ENCODE measurements around the gene OR10H3.
"Not testable (repeated sequence)": the region's sequence is repeated elsewhere in the genome, so short reads cannot be mapped to it uniquely, and the experiment has no call there.

The OR10H3 gene

GRCh38 chr19:15779756-15780476 is 42.1 kb downstream of the OR10H3 start:
- peak; percentile 91 for DNase-seq

GRCh38 chr19:15780610-15781418 is 43.0 kb downstream of the OR10H3 start:
- DNase-seq: peak; percentile 69

- DNase-seq: no peak
These were observed 43.9 kb downstream of the OR10H3 start for GRCh38 chr19:15781661-15782060.

GRCh38 chr19:15782211-15782610 is 44.4 kb downstream of the OR10H3 start:
- no peak for DNase-seq

GRCh38 chr19:15782896-15783295 is 45.1 kb downstream of the OR10H3 start:
- DNase-seq: not testable (repeated sequence)

GRCh38 chr19:15787611-15788155 is 49.9 kb downstream of the OR10H3 start, which contains the start of gene OR10H5:
TSS of gene OR10H5 (plus strand) at chr19:15787661. CDS start at chr19:15794049, 6,388 bp downstream.
- no peak for DNase-seq

GRCh38 chr19:15788594-15789270 is 50.9 kb downstream of the OR10H3 start:
- DNase-seq: no peak

GRCh38 chr19:15790096-15790495 is 52.3 kb downstream of the OR10H3 start:
- no peak for DNase-seq

Measured in right hindlimb (tissue), 1 donor.